Upper lobe of left lung (tissue), 6 donors: ENCODE measurements around the gene ARMS2. TPM values are rescaled to one million over a fixed set of nuclear protein-coding genes. Genes with fewer than 3 reads are reported as not detected.

Experiments used
- ATAC-seq, 2 donors: fragments of 200-7000 bp; cut with Tn5 transposase; one replicate each; pipeline ENCODE4 v1.9.1; 2022; ENCODE audit warnings: mild to moderate bottlenecking in 2 of 2, moderate library complexity in 2 of 2; ENCODE audit not compliant: low FRiP score in 2 of 2
- DNase-seq, 2 donors: peaks; one replicate each; pipeline ENCODE4 v3.0.0-alpha.2; 2019 to 2020
- H3K27ac ChIP-seq, 4 donors: fragments of 200-600 bp; sonication (generic); one replicate each; pipeline ENCODE4 v1.5.1; 2016 to 2019
- H3K27me3 ChIP-seq, 4 donors: fragments of 200-600 bp; sonication (generic); one replicate each; pipeline ENCODE4 v1.5.1; 2017 to 2019
- H3K36me3 ChIP-seq, 4 donors: fragments of 200-600 bp; sonication (generic); one replicate each; pipeline ENCODE4 v1.5.1; 2016 to 2019
- H3K4me1 ChIP-seq, 4 donors: fragments of 200-600 bp; sonication (generic); one replicate each; pipeline ENCODE4 v1.5.1; 2018 to 2019
- H3K4me3 ChIP-seq, 4 donors: fragments of 200-600 bp; sonication (generic); one replicate each; pipeline ENCODE4 v1.5.1; 2017 to 2019; ENCODE audit warnings: mild to moderate bottlenecking in 2 of 4, moderate library complexity in 1 of 4
- H3K9me3 ChIP-seq, 4 donors: fragments of 200-600 bp; sonication (generic); one replicate each; pipeline ENCODE4 v1.5.1; 2018 to 2019
- EP300 ChIP-seq, 4 donors: sonication (generic); formaldehyde crosslinking; IDR thresholded peaks; one replicate each; pipeline ENCODE4 v1.5.1; 2017; ENCODE audit warnings: antibody characterized with exemption in 4 of 4, control low read depth in 2 of 4
- POLR2A ChIP-seq, 4 donors: fragments of 450-650 bp; IDR thresholded peaks; one replicate each; pipeline ENCODE4 v1.5.1; 2016 to 2017; ENCODE audit warnings: antibody characterized with exemption in 4 of 4, mild to moderate bottlenecking in 2 of 4
- POLR2AphosphoS5 ChIP-seq, 2 donors: sonication (generic); formaldehyde crosslinking; IDR thresholded peaks; one replicate each; pipeline ENCODE4 v1.5.1; 2017; ENCODE audit warnings: antibody characterized with exemption in 2 of 2
- whole genome bisulfite sequencing, 2 donors: methylation state at CpG; one replicate each; pipeline ENCODE4 v1.1.5; 2017 to 2018; 5-methylcytosine and 5-hydroxymethylcytosine counted together
- total RNA-seq, 6 donors: library from RNA; depleted of rRNA in 4 of 6; stranded (reverse); fragments of >200 nt in 4 of 6; gene quantifications; one replicate each; pipeline versions ENCODE4 v1.1.0 to v1.2.1, GENCODE V29; 2016 to 2021
- TF ChIP-seq, protein P1 (sequence below), 6 experiments: fragments of 450-650 bp in 4 of 6; fragments of 200-600 bp in 2 of 6; sonication (generic) in 2 of 6; IDR thresholded peaks; one replicate each; pipeline ENCODE4 v1.5.1; 2016 to 2019; ENCODE audit warnings: antibody characterized with exemption in 6 of 6
- donor health status: DM: no; HTN: no; CAD: no; lungs with moderate emphysema.
- donor health status: DM: no; HTN: yes; CAD: no; lungs with severe emphysema.

ARMS2 gene
- total RNA-seq, 6 donors from 2014 or later, result not detected

DNA sequence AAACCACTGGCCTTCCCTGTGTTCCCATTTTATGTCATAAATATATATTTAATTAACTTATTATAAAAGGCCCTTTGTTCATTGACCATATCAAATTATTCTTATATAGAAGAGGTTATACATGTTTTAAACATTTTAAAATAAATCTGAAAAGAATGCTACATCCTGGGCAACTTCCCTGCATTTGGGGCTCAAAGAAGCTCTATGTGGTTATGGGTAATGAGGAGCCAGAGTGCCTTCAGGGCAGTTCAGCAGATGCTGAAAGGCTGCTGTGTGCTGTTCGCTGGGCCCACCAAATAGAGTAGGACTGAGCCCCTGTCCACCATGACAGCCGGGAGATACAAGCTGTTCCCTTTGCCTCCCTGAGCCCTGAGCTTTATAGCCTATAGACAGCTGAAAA lies 42.8 kb downstream of the ARMS2 start:
- DNase-seq, result no peak
- H3K4me1 ChIP-seq, result peaks cover 0 to 26% (median 5%) of the 10 kb centered on the region in 4 donors
- H3K27ac ChIP-seq, result no peak overlapping the region
- H3K36me3 ChIP-seq, result no peaks in the 10 kb centered on the region
- no peak for ATAC-seq
- no peaks in the 10 kb centered on the region for H3K27me3 ChIP-seq
- H3K4me3 ChIP-seq, result no peak overlapping the region
- WGBS, 2 donors, result 95 to 100% methylated on average over 2 of the region's 2 CpGs
- H3K9me3 ChIP-seq, result no peaks in the 10 kb centered on the region
- TF ChIP-seq POLR2A (IDR thresholded peaks at IDR 0.05) (no peak), POLR2AphosphoS5 (IDR thresholded peaks at IDR 0.05) (no peak), EP300 (IDR thresholded peaks at IDR 0.05) (no peak)
- TF ChIP-seq, protein P1, sequence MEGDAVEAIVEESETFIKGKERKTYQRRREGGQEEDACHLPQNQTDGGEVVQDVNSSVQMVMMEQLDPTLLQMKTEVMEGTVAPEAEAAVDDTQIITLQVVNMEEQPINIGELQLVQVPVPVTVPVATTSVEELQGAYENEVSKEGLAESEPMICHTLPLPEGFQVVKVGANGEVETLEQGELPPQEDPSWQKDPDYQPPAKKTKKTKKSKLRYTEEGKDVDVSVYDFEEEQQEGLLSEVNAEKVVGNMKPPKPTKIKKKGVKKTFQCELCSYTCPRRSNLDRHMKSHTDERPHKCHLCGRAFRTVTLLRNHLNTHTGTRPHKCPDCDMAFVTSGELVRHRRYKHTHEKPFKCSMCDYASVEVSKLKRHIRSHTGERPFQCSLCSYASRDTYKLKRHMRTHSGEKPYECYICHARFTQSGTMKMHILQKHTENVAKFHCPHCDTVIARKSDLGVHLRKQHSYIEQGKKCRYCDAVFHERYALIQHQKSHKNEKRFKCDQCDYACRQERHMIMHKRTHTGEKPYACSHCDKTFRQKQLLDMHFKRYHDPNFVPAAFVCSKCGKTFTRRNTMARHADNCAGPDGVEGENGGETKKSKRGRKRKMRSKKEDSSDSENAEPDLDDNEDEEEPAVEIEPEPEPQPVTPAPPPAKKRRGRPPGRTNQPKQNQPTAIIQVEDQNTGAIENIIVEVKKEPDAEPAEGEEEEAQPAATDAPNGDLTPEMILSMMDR (IDR thresholded peaks at IDR 0.05), result no peak

DNA sequence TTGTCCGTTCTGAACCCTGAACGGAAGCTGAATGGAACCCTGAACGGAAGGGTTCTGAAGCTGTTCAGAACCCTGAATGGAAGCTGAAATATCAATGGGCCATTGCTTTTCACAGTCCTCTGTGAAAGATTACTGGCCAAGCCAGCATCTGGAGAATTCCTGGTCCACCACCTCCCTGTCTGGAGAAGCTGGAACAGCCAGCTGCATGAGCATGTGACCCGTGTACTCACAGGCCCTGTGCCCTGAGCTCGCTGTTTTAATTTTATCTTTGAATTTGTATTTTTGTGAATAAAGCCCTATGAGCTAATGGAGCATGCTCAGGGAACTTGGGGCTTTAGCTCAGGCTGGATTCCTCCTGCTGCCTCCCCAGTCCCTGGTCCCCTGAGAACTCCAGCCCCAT lies 44.1 kb downstream of the ARMS2 start:
- peak overlapping the region in 1 of 4 donors; percentile 6 for H3K27ac ChIP-seq
- no peak for TF ChIP-seq POLR2A (IDR thresholded peaks at IDR 0.05)
- no peak for TF ChIP-seq EP300 (IDR thresholded peaks at IDR 0.05)
- no peak for TF ChIP-seq POLR2AphosphoS5 (IDR thresholded peaks at IDR 0.05)
- TF ChIP-seq, protein P1 (IDR thresholded peaks at IDR 0.05), result no peak
- no peaks in the 10 kb centered on the region for H3K36me3 ChIP-seq
- no peaks in the 10 kb centered on the region for H3K9me3 ChIP-seq
- ATAC-seq (peak in 1 of 2 donors; percentile 49), DNase-seq (no peak)
- H3K27me3 ChIP-seq, result no peaks in the 10 kb centered on the region
- no peak overlapping the region for H3K4me3 ChIP-seq
- WGBS, 2 donors, result 83 to 95% methylated on average over 4 to 5 of the region's 5 CpGs
- H3K4me1 ChIP-seq, result peaks cover 0 to 26% (median 5%) of the 10 kb centered on the region in 4 donors

DNA sequence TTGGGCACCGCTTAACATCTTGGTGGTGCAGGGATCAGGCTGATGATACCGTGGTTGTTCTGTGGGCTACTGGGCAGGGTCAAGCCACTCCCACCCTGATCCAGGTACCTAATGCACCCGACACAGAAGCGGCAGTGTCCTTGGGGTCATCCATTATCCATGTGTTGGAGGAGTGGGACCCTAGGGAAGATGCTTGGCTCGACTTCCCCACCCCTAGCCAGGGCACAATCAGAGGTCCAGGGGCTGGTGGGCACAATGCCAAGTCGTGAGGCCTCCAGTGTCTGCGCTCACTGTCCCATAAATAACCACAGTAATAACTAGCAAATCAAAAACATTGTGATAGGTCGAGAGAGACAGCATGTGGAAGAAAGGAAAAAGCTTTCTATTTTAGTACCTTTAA lies 44.6 kb downstream of the ARMS2 start:
- Histone ChIP-seq H3K4me1 (peaks cover 0 to 26% (median 5%) of the 10 kb centered on the region in 4 donors), H3K36me3 (no peaks in the 10 kb centered on the region), H3K27me3 (no peaks in the 10 kb centered on the region), H3K27ac (peak overlapping the region in 1 of 4 donors; percentile 6), H3K4me3 (no peak overlapping the region), H3K9me3 (no peaks in the 10 kb centered on the region)
- TF ChIP-seq, protein P1 (IDR thresholded peaks at IDR 0.05), result no peak
- DNase-seq, result no peak
- ATAC-seq, result no peak
- WGBS, 2 donors, result 65 to 77% methylated on average over 4 to 8 of the region's 8 CpGs

DNA sequence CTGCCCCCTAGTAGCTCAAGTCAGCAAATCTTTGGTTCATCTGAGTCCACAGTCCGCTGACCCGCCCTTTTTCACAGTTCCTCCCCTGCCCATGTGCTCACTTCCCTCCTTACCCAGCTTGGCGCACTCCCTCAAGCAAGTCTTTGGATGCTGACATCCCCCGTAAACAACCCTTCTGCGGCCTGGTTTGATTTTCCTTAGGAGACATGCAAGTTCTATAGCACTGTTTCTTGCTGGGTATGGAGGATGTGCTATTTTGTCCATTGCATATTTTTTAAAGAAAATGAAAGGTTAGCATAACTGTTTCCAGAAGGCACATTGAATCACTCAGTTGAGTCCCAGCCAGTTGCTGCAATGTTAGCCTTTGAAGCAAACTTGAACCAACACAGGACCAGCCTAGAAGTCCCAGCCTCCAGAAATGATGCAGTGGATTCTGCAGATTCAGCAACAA lies 45.1 kb downstream of the ARMS2 start:
- TF ChIP-seq, protein P1 (IDR thresholded peaks at IDR 0.05), result no peak
- TF ChIP-seq POLR2A (IDR thresholded peaks at IDR 0.05) (no peak), POLR2AphosphoS5 (IDR thresholded peaks at IDR 0.05) (peak in 1 of 2 donors; percentile 9)
- ATAC-seq (peak in 1 of 2 donors; percentile 71), DNase-seq (no peak)
- Histone ChIP-seq H3K4me3 (no peak overlapping the region), H3K4me1 (peaks cover 4 to 25% (median 6%) of the 10 kb centered on the region in 4 donors), H3K27me3 (no peaks in the 10 kb centered on the region), H3K9me3 (no peaks in the 10 kb centered on the region), H3K36me3 (no peaks in the 10 kb centered on the region), H3K27ac (no peak overlapping the region)
- 54 to 68% methylated on average over 5 of the region's 5 CpGs for WGBS, 2 donors

DNA sequence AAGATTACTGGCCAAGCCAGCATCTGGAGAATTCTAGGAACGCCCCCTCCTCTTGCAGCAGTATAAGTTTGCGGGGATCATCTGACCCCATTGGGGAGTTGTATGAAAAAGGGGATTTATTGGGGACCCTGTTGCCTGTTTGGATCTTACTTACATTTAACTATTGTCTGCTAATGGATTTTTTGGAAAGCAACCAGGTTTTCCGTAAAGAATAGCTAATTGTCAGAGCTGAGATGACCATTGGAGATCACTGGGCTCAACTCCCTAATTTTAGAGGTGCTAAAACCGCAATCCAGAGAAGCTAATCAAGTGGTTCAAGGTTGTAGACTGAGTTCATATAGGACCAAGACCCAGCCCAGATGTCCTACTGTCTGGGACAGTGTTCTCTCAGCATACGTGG lies 45.7 kb downstream of the ARMS2 start:
- Histone ChIP-seq H3K36me3 (no peaks in the 10 kb centered on the region), H3K27me3 (no peaks in the 10 kb centered on the region), H3K27ac (no peak overlapping the region), H3K4me3 (no peak overlapping the region), H3K4me1 (peaks cover 7 to 18% (median 8%) of the 10 kb centered on the region in 4 donors), H3K9me3 (no peaks in the 10 kb centered on the region)
- 79 to 87% methylated on average over 5 of the region's 5 CpGs for WGBS, 2 donors
- ATAC-seq, result no peak
- DNase-seq, result no peak
- no peak for TF ChIP-seq POLR2AphosphoS5 (IDR thresholded peaks at IDR 0.05)
